ENCODE data around the gene MMP8. TPM values are rescaled to one million over a fixed set of nuclear protein-coding genes. Genes with fewer than 3 reads are reported as not detected.

The MMP8 gene, protein sequence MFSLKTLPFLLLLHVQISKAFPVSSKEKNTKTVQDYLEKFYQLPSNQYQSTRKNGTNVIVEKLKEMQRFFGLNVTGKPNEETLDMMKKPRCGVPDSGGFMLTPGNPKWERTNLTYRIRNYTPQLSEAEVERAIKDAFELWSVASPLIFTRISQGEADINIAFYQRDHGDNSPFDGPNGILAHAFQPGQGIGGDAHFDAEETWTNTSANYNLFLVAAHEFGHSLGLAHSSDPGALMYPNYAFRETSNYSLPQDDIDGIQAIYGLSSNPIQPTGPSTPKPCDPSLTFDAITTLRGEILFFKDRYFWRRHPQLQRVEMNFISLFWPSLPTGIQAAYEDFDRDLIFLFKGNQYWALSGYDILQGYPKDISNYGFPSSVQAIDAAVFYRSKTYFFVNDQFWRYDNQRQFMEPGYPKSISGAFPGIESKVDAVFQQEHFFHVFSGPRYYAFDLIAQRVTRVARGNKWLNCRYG
- total RNA-seq (0.13 TPM), polyA plus RNA-seq (ENCODE audit: insufficient read depth in 1 of 8, insufficient read length in 8 of 8, low replicate concordance in 1 of 8) (under 1 TPM; 0.05 to 0.26 (median 0.15) TPM)
- long read RNA-seq, donor 1 = 0 reads
- long read RNA-seq, donor 2 = 0 reads
- long read RNA-seq, donor 3 = 0 reads
- long read RNA-seq, donor 4 = 0 reads
- long read RNA-seq, donor 5 = 0 reads
- long read RNA-seq, donor 6 = 0 reads
- long read RNA-seq, donor 7 = 0 reads
- long read RNA-seq, donor 8 = 0 reads
- long read RNA-seq, donor 9 = 0 reads
- long read RNA-seq, donor 10 = 0 reads
- long read RNA-seq, donor 11 = 0 reads

DNA sequence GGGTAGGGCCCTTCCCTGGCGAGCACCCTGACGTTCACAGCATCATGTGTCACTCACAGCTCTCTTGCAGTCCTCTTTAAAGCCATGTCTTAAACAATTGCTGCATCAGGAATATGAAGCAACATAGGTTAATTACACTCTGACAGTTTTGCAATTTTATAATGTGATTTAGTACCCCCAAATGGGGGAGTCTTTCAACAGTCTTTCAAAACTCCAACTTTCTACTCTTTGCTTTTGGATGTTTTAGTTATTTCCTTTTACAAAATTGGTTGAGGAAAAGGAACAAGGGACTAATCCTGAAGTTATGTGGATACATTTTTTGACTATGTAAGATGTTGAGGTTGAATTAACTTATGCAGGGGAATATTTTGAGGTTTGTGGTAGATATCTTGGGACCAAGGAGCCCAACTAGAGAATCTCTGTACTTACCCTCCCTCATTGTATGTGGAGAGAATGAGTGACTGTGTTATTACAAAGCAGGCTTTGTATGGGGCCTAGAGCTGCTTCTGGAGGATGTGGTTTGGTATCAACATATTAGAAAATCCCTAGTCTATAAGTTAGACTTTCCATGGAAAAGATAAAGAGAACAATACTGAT is at the start of gene MMP8:
Gene MMP8 (minus strand): TSS at position 51 of the 597 bp plus-strand sequence. CDS start 99 bp downstream, outside the sequence.
- Histone ChIP-seq H3K4me3 (ENCODE audit: low read length) (no peak within 1 kb of the TSS), H3K4me1 (ENCODE audit: control insufficient read depth, insufficient read depth, low read length) (no peaks in the 10 kb centered on the region), H3K27ac (ENCODE audit: low read length) (no peak within 1 kb of the TSS), H3K36me3 (ENCODE audit: control insufficient read depth, insufficient read depth, low read length) (no peaks in the 10 kb centered on the region), H3K9me3 (replicated peaks; ENCODE audit: control insufficient read depth, low read depth, low read length) (no peaks in the 10 kb centered on the region), H3K27me3 (ENCODE audit: control insufficient read depth, insufficient read depth, low read length) (no peaks in the 10 kb centered on the region)
- WGBS (ENCODE audit: insufficient coverage) = 33% methylated on average over 2 of the region's 2 CpGs
- no peak for DNase-seq

DNA sequence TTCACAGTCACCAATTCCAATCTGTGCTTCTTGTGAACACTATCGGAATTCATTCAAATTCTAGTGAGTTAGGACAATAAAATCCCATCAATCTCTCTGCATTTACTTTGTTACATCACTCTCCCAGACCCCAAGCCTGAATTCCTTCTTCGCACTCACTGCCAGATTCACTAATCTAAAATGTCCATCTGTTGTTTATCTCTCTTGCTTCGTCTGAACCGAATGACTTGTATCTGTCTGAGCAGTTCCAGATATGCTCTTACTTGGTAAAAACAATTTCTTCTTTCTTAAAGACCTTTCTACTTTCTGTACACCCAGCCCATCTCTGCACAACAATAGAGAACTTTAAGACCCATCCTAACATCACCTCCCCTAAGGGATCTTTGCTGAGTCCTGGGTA is 48.6 kb upstream of the MMP8 start:
- no peaks in the 10 kb centered on the region for H3K4me1 ChIP-seq (ENCODE audit: control insufficient read depth, insufficient read depth, low read length)
- H3K9me3 ChIP-seq (replicated peaks; ENCODE audit: control insufficient read depth, low read depth, low read length) = no peaks in the 10 kb centered on the region
- 57% methylated on average over 4 of the region's 4 CpGs for WGBS (ENCODE audit: insufficient coverage)
- H3K4me3 ChIP-seq (ENCODE audit: low read length) = no peak overlapping the region
- DNase-seq = no peak
- H3K27me3 ChIP-seq (ENCODE audit: control insufficient read depth, insufficient read depth, low read length) = no peaks in the 10 kb centered on the region
- H3K36me3 ChIP-seq (ENCODE audit: control insufficient read depth, insufficient read depth, low read length) = no peaks in the 10 kb centered on the region
- H3K27ac ChIP-seq (ENCODE audit: low read length) = no peak overlapping the region

DNA sequence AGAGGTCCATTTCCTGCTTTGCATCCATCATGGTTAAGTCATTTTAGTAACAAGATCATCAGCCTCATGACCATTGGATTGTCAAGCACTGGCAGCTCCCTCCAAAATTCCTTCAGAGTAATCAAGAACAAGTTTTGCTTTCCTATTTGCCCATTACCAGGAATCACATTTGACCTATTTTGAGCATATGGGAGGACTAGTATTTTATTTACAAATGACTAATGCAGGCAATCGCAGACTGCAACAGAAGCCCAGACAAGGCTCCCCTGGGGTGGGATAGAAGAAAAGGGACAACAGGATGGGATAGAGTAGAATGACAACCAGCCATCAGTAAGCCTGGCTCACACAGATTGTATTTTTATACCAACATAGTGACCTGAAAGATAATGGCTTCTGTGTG is 46.6 kb upstream of the MMP8 start:
- no peak for DNase-seq
- Histone ChIP-seq H3K27me3 (ENCODE audit: control insufficient read depth, insufficient read depth, low read length) (no peaks in the 10 kb centered on the region), H3K4me1 (ENCODE audit: control insufficient read depth, insufficient read depth, low read length) (no peaks in the 10 kb centered on the region), H3K9me3 (replicated peaks; ENCODE audit: control insufficient read depth, low read depth, low read length) (no peaks in the 10 kb centered on the region), H3K36me3 (ENCODE audit: control insufficient read depth, insufficient read depth, low read length) (no peaks in the 10 kb centered on the region), H3K27ac (ENCODE audit: low read length) (no peak overlapping the region), H3K4me3 (ENCODE audit: low read length) (no peak overlapping the region)
- 60% methylated on average over 1 of the region's 1 CpG for WGBS (ENCODE audit: insufficient coverage)

DNA sequence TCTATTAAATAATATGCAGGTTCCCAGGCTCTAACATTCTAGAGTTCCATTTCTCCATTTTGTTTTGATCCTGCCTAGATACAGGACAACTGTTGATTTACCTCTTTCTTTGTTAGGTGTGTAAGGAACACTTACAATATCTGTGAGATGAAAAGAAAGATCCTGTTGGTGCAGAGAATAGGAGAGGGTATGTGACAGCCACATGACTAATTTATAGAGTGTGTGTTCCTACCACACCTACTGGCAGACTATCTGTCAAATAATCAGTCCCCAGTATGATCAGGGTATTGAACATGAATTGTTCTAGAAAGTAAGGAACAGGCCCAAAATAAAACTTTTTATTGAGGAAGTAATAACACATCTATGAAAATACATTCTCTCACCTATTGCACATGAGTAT is 45.4 kb upstream of the MMP8 start:
- H3K4me3 ChIP-seq (ENCODE audit: low read length) = no peak overlapping the region
- no peaks in the 10 kb centered on the region for H3K4me1 ChIP-seq (ENCODE audit: control insufficient read depth, insufficient read depth, low read length)
- no peak for DNase-seq
- no peaks in the 10 kb centered on the region for H3K27me3 ChIP-seq (ENCODE audit: control insufficient read depth, insufficient read depth, low read length)
- no peak overlapping the region for H3K27ac ChIP-seq (ENCODE audit: low read length)
- no peaks in the 10 kb centered on the region for H3K36me3 ChIP-seq (ENCODE audit: control insufficient read depth, insufficient read depth, low read length)
- no peaks in the 10 kb centered on the region for H3K9me3 ChIP-seq (replicated peaks; ENCODE audit: control insufficient read depth, low read depth, low read length)

DNA sequence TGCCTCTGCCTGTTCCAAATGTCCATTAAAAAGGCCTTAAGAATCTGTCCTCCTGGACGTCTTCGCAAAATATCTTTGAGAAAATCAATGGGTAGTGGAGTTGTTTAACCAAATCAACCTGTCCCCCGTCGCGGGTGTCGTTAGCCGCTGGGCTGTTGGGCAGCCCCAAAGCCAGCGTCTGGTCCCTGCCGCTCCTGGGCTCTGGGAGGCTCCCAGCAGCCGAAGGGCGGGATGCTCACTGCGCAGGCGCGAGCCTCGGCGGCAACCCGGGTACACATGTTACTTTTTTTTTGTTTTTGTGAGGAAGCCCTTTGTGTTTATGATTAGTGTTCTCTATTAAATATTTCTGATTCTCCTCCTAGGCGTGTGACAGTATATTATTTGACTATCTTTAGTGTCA is 43.0 kb upstream of the MMP8 start:
- H3K36me3 ChIP-seq (ENCODE audit: control insufficient read depth, insufficient read depth, low read length) = no peaks in the 10 kb centered on the region
- 61% methylated on average over 9 of the region's 18 CpGs for WGBS (ENCODE audit: insufficient coverage)
- H3K27ac ChIP-seq (ENCODE audit: low read length) = no peak overlapping the region
- H3K4me3 ChIP-seq (ENCODE audit: low read length) = no peak overlapping the region
- DNase-seq = no peak
- H3K9me3 ChIP-seq (replicated peaks; ENCODE audit: control insufficient read depth, low read depth, low read length) = no peaks in the 10 kb centered on the region
- no peaks in the 10 kb centered on the region for H3K27me3 ChIP-seq (ENCODE audit: control insufficient read depth, insufficient read depth, low read length)
- no peaks in the 10 kb centered on the region for H3K4me1 ChIP-seq (ENCODE audit: control insufficient read depth, insufficient read depth, low read length)

DNA sequence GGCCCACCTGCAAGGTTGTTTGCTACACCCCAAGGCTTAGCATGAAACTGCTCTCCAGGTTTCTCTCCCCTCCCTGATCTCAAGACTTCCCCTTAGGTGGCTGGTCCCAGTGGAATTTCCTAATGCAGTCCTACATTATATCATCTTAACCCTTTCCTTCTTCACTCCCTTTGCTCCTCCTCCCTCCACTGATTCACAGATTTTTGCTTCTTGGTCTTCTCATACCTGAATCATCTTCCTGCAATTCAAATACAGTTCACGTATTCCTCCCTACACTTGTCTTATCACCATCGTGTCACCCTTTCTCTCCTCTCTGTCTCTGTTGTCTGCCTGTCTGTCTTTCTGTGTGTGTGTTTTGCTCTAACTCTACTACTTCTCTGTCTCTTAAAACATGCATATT is 38.7 kb upstream of the MMP8 start:
- no CpG with 5 or more reads among the region's 2 CpGs for WGBS (ENCODE audit: insufficient coverage)
- Histone ChIP-seq H3K36me3 (ENCODE audit: control insufficient read depth, insufficient read depth, low read length) (no peaks in the 10 kb centered on the region), H3K27ac (ENCODE audit: low read length) (no peak overlapping the region), H3K4me1 (ENCODE audit: control insufficient read depth, insufficient read depth, low read length) (no peaks in the 10 kb centered on the region), H3K4me3 (ENCODE audit: low read length) (no peak overlapping the region), H3K9me3 (replicated peaks; ENCODE audit: control insufficient read depth, low read depth, low read length) (no peaks in the 10 kb centered on the region), H3K27me3 (ENCODE audit: control insufficient read depth, insufficient read depth, low read length) (no peaks in the 10 kb centered on the region)
- DNase-seq = no peak

DNA sequence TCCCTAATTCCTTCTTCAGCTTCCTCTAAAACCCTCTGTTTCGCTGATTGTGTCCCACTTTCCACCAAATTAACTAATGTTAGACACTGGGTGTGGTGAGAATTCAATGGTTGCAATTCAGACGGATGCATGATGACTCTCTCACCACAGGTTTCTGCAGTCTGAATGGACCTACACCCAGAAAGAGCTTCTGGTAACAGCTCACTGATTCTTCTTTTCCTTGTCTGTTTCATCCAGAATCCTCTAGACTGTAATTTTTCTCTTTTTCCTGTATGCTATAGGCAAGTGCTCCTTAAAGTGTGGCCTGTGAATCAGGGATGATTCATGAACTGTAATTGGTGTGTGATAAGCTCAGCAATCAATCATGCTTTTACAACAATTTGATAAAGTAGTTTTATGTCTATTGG is 37.6 kb upstream of the MMP8 start:
- no CpG with 5 or more reads among the region's 2 CpGs for WGBS (ENCODE audit: insufficient coverage)
- Histone ChIP-seq H3K4me3 (ENCODE audit: low read length) (no peak overlapping the region), H3K27ac (ENCODE audit: low read length) (no peak overlapping the region), H3K4me1 (ENCODE audit: control insufficient read depth, insufficient read depth, low read length) (no peaks in the 10 kb centered on the region), H3K27me3 (ENCODE audit: control insufficient read depth, insufficient read depth, low read length) (no peaks in the 10 kb centered on the region), H3K9me3 (replicated peaks; ENCODE audit: control insufficient read depth, low read depth, low read length) (no peaks in the 10 kb centered on the region), H3K36me3 (ENCODE audit: control insufficient read depth, insufficient read depth, low read length) (no peaks in the 10 kb centered on the region)
- no peak for DNase-seq

DNA sequence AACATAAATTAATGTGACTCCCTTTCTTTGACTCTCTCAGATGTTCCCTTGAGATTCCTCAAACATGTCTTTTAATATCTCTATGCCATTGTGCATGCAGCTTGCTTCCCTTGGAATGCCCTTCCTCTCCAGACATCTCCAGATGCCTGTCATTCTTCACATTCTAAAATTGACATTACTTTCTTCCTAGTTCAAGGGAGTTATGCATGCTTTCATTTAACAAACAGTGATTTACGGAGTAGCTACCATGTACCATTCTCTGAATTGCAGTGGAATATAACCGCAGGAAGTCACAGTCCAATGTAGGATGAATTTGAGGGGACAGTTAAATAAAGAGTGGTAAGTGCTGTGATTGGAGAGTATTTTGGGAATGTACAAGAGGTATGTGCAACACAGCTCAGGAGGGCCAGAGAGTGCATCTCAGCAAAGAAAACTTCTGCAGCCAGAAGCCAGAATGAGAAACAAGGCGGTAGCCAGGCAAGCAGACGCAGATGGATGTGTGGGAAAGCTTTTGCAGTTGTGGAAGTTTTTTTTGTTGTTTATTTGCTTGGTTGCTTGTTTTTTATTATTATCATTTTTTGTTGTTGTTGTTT is 37.0 kb upstream of the MMP8 start:
- H3K36me3 ChIP-seq (ENCODE audit: control insufficient read depth, insufficient read depth, low read length) = no peaks in the 10 kb centered on the region
- H3K4me3 ChIP-seq (ENCODE audit: low read length) = no peak overlapping the region
- H3K4me1 ChIP-seq (ENCODE audit: control insufficient read depth, insufficient read depth, low read length) = no peaks in the 10 kb centered on the region
- no peaks in the 10 kb centered on the region for H3K9me3 ChIP-seq (replicated peaks; ENCODE audit: control insufficient read depth, low read depth, low read length)
- no peak overlapping the region for H3K27ac ChIP-seq (ENCODE audit: low read length)
- peak; percentile 41 for DNase-seq
- no peaks in the 10 kb centered on the region for H3K27me3 ChIP-seq (ENCODE audit: control insufficient read depth, insufficient read depth, low read length)
- WGBS (ENCODE audit: insufficient coverage) = 69% methylated on average over 1 of the region's 4 CpGs

DNA sequence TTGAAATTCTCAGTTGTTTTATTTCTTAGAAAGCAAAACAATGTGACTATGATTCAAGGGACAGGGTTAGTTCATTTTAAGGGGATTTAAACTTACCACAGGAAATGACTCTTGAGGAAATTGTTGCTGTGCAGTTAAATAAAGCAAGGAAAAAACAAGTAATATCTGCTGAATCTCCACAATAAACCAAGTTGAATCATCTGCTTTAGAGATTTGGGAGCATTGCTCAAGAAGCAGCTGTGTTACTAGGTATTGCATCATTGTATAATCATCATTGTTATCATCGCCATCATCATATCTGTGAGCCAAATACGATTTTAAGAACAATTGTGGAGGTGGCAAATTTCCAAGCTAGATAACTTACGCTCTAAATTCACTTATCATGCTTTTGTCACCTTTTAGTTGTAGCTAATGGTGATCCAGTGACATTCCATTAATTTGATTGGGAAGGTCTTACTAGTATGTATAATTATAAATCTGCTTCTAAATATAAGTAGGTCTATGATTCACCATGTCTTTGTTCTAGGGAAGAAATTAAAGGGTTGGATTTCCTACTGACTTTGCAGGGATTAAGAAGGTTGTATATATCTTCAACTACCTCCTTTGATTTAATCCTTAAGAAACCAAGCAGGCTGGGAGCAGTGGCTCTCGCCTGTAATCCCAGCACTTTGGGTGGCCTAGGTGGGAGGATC is 35.7 kb upstream of the MMP8 start:
- Histone ChIP-seq H3K27ac (ENCODE audit: low read length) (peak overlapping the region; percentile 48), H3K9me3 (replicated peaks; ENCODE audit: control insufficient read depth, low read depth, low read length) (no peaks in the 10 kb centered on the region), H3K4me3 (ENCODE audit: low read length) (no peak overlapping the region), H3K4me1 (ENCODE audit: control insufficient read depth, insufficient read depth, low read length) (no peaks in the 10 kb centered on the region), H3K27me3 (ENCODE audit: control insufficient read depth, insufficient read depth, low read length) (no peaks in the 10 kb centered on the region), H3K36me3 (ENCODE audit: control insufficient read depth, insufficient read depth, low read length) (no peaks in the 10 kb centered on the region)
- WGBS (ENCODE audit: insufficient coverage) = no CpG with 5 or more reads among the region's 4 CpGs
- DNase-seq = peak; percentile 93

Data from muscle of leg (tissue), 16 donors.